Type B pancreatic cell (in vitro differentiated cells): Measurements from ENCODE around the gene MBD6. TPM values are rescaled to one million over a fixed set of nuclear protein-coding genes. Genes with fewer than 3 reads are reported as not detected.

Source experiments
- DNase-seq: peaks from one replicate; pipeline ENCODE4 v3.0.0; 2021; ENCODE audit warnings: mixed read lengths; ENCODE audit not compliant: unreplicated experiment; ENCODE audit errors: extremely low spot score
- H3K27ac Mint-ChIP-seq: 2 replicates; pipeline ENCODE4 v1.8.0; 2021; ENCODE audit warnings: mild to moderate bottlenecking, mixed read lengths
- H3K27me3 Mint-ChIP-seq: 2 replicates; pipeline ENCODE4 v1.8.0; 2021; ENCODE audit warnings: mixed read lengths
- H3K36me3 Mint-ChIP-seq: 2 replicates; pipeline ENCODE4 v1.8.0; 2021; ENCODE audit warnings: mixed read lengths
- H3K4me1 Mint-ChIP-seq: one replicate; pipeline ENCODE4 v1.8.0; 2021; ENCODE audit warnings: mixed read lengths; ENCODE audit not compliant: unreplicated experiment
- H3K4me3 Mint-ChIP-seq: 2 replicates; pipeline ENCODE4 v1.8.0; 2021; ENCODE audit warnings: mild to moderate bottlenecking, mixed read lengths
- H3K9me3 Mint-ChIP-seq: 2 replicates; pipeline ENCODE4 v1.8.0; 2021; ENCODE audit warnings: mixed read lengths
- CTCF ChIP-seq: fragments of 200-600 bp; sonication (generic); conservative IDR thresholded peaks from 2 replicates; pipeline ENCODE4 v1.5.0; 2021; ENCODE audit warnings: antibody characterized with exemption, mild to moderate bottlenecking
- total RNA-seq: library from RNA; stranded (reverse); gene quantifications from 2 replicates; pipeline ENCODE4 v1.2.1, GENCODE V29; 2021; ENCODE audit warnings: low replicate concordance

MBD6 gene
- total RNA-seq, 1 donor from 2014 or later: 94.7 TPM

GRCh38 chr12:57530396-57531142 is 7.9 kb downstream of the MBD6 start:
- Mint-ChIP-seq H3K36me3 (peaks cover 26% of the 10 kb centered on the region), H3K27ac (peak overlapping the region; percentile 77), H3K4me1 (peaks cover 8% of the 10 kb centered on the region)

GRCh38 chr12:57531836-57532235 is 9.2 kb downstream of the MBD6 start:
- no peak for TF ChIP-seq CTCF
- no peaks in the 10 kb centered on the region for H3K9me3 Mint-ChIP-seq
- peaks cover 8% of the 10 kb centered on the region for H3K4me1 Mint-ChIP-seq
- no peak for DNase-seq
- H3K27ac Mint-ChIP-seq: no peak overlapping the region
- peaks cover 29% of the 10 kb centered on the region for H3K36me3 Mint-ChIP-seq
- no peak overlapping the region for H3K4me3 Mint-ChIP-seq
- H3K27me3 Mint-ChIP-seq: no peaks in the 10 kb centered on the region

More at GRCh38 chr12:57530396-57531142, 7.9 kb downstream of the MBD6 start:
- no peaks in the 10 kb centered on the region for H3K9me3 Mint-ChIP-seq
- no peaks in the 10 kb centered on the region for H3K27me3 Mint-ChIP-seq
- TF ChIP-seq CTCF: no peak
- DNase-seq: no peak
- H3K4me3 Mint-ChIP-seq: no peak overlapping the region

DNA sequence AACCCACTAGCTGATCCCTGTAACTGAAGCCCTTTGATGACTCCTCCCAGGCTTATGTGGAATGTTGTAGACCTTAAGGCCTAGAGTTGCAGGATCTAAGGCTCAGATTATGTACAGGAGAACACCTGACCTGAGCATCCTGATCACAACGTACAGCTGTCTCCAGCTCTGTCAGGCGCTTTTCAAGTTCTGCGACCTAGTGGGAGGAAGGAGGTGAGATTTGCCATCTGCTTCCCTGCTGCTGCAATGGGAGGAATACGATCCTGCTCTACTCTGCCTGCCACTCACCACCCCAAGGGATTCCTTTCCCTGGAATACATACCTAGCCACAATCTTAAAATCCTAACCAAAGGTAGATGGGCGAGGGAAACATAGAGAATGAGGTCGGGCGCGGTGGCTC is 10.5 kb downstream of the MBD6 start:
- H3K4me3 Mint-ChIP-seq: no peak overlapping the region
- TF ChIP-seq CTCF: no peak
- no peaks in the 10 kb centered on the region for H3K9me3 Mint-ChIP-seq
- DNase-seq: no peak
- peaks cover 8% of the 10 kb centered on the region for H3K4me1 Mint-ChIP-seq
- no peaks in the 10 kb centered on the region for H3K27me3 Mint-ChIP-seq
- no peak overlapping the region for H3K27ac Mint-ChIP-seq
- peaks cover 37% of the 10 kb centered on the region for H3K36me3 Mint-ChIP-seq

DNA sequence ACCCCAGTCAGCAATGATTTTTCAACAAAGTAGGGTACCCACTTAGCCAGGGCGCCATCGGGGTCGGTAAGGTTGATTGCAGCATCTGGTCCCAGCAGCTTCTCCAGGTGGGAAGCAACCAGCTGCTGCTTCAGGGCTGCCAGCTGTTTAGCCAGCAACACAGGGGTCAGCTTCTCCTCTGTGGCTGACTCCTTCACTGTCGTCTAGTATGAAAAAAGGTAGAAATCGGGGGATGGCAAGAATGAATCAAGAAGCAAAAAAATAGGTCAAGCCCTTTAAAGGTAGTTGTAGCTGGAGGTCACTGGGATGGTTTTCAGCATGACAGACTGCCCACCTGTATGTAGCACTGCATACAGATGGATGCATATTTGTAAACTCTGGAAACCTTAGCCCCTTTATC is 11.6 kb downstream of the MBD6 start:
- no peak for DNase-seq
- no peak for TF ChIP-seq CTCF
- H3K9me3 Mint-ChIP-seq: no peaks in the 10 kb centered on the region
- H3K4me3 Mint-ChIP-seq: no peak overlapping the region
- peaks cover 46% of the 10 kb centered on the region for H3K36me3 Mint-ChIP-seq
- H3K4me1 Mint-ChIP-seq: peaks cover 8% of the 10 kb centered on the region
- H3K27me3 Mint-ChIP-seq: no peaks in the 10 kb centered on the region
- no peak overlapping the region for H3K27ac Mint-ChIP-seq

- Mint-ChIP-seq H3K27ac (no peak overlapping the region), H3K27me3 (no peaks in the 10 kb centered on the region), H3K4me1 (peaks cover under 1% of the 10 kb centered on the region), H3K36me3 (peaks cover 39% of the 10 kb centered on the region), H3K9me3 (no peaks in the 10 kb centered on the region), H3K4me3 (no peak overlapping the region)
- DNase-seq: no peak
- TF ChIP-seq CTCF: no peak
Observed at GRCh38 chr12:57534991-57535543, 12.4 kb downstream of the MBD6 start.
